ENCODE data around the gene SFXN2.
"Not testable (repeated sequence)": the region's sequence is repeated elsewhere in the genome, so short reads cannot be mapped to it uniquely, and the experiment has no call there.

SFXN2 gene

DNA sequence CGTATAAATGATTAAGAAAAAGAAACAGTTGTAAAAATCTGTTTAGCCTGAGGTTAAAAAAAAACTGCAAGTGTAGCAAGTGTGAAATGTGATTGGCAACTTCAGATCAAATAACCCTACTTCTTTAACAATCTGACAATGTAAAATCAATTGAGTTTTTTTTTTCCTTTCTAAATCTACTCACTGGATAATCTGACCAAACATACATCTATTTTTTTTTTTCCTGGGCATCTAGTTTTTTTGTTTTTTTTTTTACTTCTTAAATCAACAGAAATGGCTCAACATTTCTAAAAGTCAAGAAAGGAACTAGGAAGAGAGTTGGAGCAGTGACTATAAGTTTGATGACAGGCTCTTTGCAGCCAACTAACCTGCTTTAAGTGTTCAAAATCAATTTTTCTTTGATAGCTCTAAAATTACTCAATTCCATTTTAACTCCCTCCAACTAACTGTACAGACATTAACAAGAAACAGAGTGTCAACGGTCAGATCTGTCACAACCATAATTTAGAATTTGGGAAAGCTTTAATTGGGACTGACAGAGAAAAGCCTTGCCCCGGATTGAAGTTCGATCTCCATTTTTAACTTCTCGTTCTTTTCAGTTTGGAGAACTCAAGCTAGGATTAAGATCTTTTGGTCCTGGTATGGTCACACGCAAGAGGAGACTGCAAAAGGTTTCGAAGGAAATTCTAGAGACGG lies 1.4 kb upstream of the SFXN2 start:
- Histone ChIP-seq H3K27me3 (ENCODE audit: insufficient read depth, low read length) (no peaks in the 10 kb centered on the region), H3K9ac (ENCODE audit: low read depth, low read length) (peak overlapping the region; percentile 93), H3K4me3 (ENCODE audit: low read length) (peak overlapping the region; percentile 96), H3K9me3 (ENCODE audit: insufficient read depth, low read depth, low read length) (no peaks in the 10 kb centered on the region), H3K36me3 (ENCODE audit: insufficient read depth, low read depth, low read length) (peaks cover 16% of the 10 kb centered on the region), H3K27ac (ENCODE audit: low read length) (peak overlapping the region; percentile 93), H3K4me1 (ENCODE audit: insufficient read depth, low read length) (peaks cover 19% of the 10 kb centered on the region)

DNA sequence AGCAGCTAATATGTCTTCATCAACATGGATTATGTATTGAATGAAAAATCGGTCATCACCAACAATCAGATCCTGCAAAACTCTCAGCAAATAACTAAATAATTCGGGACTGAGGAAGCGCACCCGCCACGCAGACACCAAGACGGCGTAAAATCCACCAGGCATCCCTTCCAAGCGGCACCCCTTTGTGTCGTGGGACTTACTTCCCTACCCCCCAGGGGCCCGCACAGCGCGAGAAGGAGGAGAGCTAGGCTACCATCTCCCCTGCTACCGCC lies 960 bp upstream of the SFXN2 start:
- no peaks in the 10 kb centered on the region for H3K9me3 ChIP-seq (ENCODE audit: insufficient read depth, low read depth, low read length)
- peaks cover 21% of the 10 kb centered on the region for H3K36me3 ChIP-seq (ENCODE audit: insufficient read depth, low read depth, low read length)
- peaks cover 23% of the 10 kb centered on the region for H3K4me1 ChIP-seq (ENCODE audit: insufficient read depth, low read length)
- peak overlapping the region; percentile 93 for H3K27ac ChIP-seq (ENCODE audit: low read length)
- no peaks in the 10 kb centered on the region for H3K27me3 ChIP-seq (ENCODE audit: insufficient read depth, low read length)
- H3K9ac ChIP-seq (ENCODE audit: low read depth, low read length): peak overlapping the region; percentile 93
- peak overlapping the region; percentile 96 for H3K4me3 ChIP-seq (ENCODE audit: low read length)

DNA sequence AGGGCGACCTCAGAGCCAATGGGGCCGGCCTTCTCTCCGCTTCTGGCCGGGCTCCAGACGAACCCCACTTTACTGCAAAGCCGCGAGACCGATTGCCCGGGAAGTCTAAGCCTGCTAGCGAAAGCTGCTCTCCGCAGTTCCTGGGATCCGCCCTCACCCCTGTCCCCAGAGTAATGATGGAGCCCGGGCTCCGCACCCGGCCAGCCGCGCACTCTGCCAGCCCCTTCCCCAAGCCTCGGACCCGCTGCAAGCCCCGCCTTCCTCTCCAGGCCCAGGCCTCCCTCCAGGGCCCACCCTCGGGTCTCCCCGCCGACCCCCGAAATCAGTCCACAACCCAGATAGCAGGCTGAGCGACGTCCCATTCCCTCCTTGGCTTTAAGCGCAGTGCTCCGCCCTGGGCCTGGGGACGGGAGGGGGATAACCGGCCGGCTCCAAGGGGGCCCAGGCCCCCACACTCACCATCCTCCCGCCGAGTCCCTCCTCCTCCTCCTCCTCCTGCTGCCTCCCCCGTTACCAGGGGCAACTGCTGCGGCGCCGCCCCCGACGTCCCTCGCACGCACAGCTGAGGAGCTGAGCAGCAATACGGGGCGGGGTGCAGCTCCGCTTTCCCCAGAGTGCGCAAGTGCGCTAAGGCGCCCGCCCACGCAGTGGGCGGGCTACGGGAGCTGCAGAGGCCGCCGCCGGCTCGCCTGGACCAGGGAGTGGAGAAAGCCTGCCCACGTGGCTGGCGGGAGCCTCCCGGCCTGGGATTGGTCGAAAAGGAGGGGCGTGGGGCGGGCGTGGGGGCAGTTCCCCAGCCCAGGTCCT lies 419 bp upstream of the SFXN2 start, which contains the start of gene ARL3:
ARL3 (minus strand) TSS at position 584 of the 807 bp plus-strand sequence; CDS start at position 462, 122 bp downstream.
- peak within 1 kb of the TSS; percentile 96 for H3K4me3 ChIP-seq (ENCODE audit: low read length)
- no peaks in the 10 kb centered on the region for H3K27me3 ChIP-seq (ENCODE audit: insufficient read depth, low read length)
- H3K27ac ChIP-seq (ENCODE audit: low read length): peak within 1 kb of the TSS; percentile 93
- peak within 1 kb of the TSS; percentile 93 for H3K9ac ChIP-seq (ENCODE audit: low read depth, low read length)
- H3K36me3 ChIP-seq (ENCODE audit: insufficient read depth, low read depth, low read length): peaks cover 23% of the 10 kb centered on the region
- H3K4me1 ChIP-seq (ENCODE audit: insufficient read depth, low read length): peaks cover 24% of the 10 kb centered on the region
- no peaks in the 10 kb centered on the region for H3K9me3 ChIP-seq (ENCODE audit: insufficient read depth, low read depth, low read length)

DNA sequence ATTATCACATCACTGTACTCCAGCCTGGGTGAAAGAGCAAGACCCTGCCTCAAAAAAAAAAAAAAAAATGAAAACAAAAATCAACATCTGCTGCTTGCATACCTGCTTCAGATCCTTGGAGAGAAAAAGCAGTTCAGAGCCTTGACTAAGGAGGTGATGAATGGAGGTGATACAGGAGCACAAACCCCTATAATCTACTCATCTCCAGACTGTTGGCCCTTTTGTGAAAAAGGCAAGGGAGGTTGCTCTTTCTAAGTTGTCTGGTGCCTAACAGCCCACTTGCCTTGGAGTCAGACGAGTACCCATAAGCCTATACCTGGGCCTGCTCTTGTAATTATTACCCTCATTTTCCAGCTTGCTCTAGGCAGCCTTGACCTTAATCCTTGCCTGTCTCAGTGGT lies 1.4 kb downstream of the SFXN2 start:
- H3K9ac ChIP-seq (ENCODE audit: low read depth, low read length): peak overlapping the region; percentile 92

DNA sequence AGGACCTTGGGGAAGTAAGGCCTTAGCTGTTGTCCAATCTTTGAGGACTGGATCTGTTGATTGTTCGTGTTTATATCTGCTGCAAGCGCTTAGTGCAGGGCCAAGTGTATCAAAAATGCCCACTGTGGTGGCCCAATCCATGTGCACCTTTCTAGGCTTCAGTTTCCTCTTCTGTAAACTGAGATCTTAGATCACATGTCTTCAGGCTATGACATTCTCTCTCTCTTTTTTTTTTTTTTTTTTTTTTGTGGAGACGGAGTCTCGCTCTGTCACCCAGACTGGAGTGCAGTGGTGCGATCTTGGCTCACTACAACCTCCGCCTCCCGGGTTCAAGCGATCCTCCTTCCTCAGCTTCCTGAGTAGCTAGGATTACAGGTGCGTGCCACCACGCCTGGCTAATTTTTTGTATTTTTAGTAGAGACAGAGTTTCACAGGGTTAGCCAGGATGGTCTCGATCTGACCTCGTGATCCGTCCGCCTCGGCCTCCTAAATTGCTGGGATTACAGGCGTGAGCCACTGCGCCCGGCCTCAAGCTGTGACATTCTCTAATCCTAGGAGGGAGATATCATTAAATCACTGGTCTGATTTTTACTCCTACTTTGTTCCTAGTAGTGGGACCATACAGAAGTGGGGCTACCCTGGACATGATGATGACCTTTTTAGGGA lies 2.6 kb downstream of the SFXN2 start:
- not testable (repeated sequence) for H3K27me3 ChIP-seq (ENCODE audit: insufficient read depth, low read length); H3K4me3 ChIP-seq (ENCODE audit: low read length); H3K27ac ChIP-seq (ENCODE audit: low read length); H3K9me3 ChIP-seq (ENCODE audit: insufficient read depth, low read depth, low read length); H3K9ac ChIP-seq (ENCODE audit: low read depth, low read length)
- peaks cover 34% of the 10 kb centered on the region for H3K36me3 ChIP-seq (ENCODE audit: insufficient read depth, low read depth, low read length)
- peaks cover 24% of the 10 kb centered on the region for H3K4me1 ChIP-seq (ENCODE audit: insufficient read depth, low read length)

More for the DNA sequence above, 1.4 kb downstream of the SFXN2 start:
- H3K36me3 ChIP-seq (ENCODE audit: insufficient read depth, low read depth, low read length): peaks cover 30% of the 10 kb centered on the region
- no peak overlapping the region for H3K27ac ChIP-seq (ENCODE audit: low read length)
- H3K4me3 ChIP-seq (ENCODE audit: low read length): peak overlapping the region; percentile 87
- no peaks in the 10 kb centered on the region for H3K9me3 ChIP-seq (ENCODE audit: insufficient read depth, low read depth, low read length)
- peaks cover 24% of the 10 kb centered on the region for H3K4me1 ChIP-seq (ENCODE audit: insufficient read depth, low read length)
- no peaks in the 10 kb centered on the region for H3K27me3 ChIP-seq (ENCODE audit: insufficient read depth, low read length)

DNA sequence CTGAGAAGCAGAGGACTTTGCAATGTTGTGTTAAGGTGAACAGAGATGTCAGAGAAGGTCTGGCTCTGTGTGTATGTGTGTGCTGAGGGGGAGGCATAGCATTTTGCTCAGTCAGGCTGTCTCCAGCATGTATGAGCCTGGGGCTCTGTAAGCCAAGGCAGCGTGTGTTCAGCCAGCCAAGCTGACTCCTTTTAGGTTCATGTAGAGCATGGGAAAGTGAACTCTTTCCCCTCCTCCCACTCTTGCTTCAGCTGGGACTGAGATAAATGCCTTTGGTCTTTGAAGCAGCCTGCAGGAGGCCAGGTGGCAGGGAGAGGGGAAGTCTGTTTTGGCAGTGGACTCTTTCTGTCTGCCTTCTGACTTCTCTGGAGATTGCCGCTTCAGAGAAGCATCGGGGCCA lies 3.8 kb downstream of the SFXN2 start:
- Histone ChIP-seq H3K27ac (ENCODE audit: low read length) (no peak overlapping the region), H3K4me3 (ENCODE audit: low read length) (peak overlapping the region; percentile 40), H3K27me3 (ENCODE audit: insufficient read depth, low read length) (no peaks in the 10 kb centered on the region)

DNA sequence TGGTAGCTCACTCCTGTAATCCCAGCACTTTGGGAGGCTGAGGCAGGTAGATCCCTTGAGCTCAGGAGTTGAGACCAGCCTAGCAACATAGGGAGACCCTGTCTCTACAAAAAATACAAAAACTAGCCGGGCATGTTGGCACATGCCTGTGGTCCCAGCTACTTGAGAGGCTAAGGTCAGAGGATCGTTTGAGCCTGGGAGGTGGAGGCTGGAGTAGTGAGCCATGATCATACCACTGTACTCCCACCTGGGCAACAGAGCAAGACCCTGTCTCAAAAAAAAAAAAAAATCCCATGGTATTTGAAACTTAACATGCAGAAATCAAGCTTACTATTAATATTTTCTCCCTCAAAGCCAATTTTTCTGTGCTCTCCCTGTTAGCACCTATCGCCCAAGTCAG lies 5.9 kb downstream of the SFXN2 start:
- H3K9ac ChIP-seq (ENCODE audit: low read depth, low read length): no peak overlapping the region
- peaks cover 55% of the 10 kb centered on the region for H3K36me3 ChIP-seq (ENCODE audit: insufficient read depth, low read depth, low read length)
- peaks cover 20% of the 10 kb centered on the region for H3K4me1 ChIP-seq (ENCODE audit: insufficient read depth, low read length)
- no peaks in the 10 kb centered on the region for H3K27me3 ChIP-seq (ENCODE audit: insufficient read depth, low read length)
- H3K9me3 ChIP-seq (ENCODE audit: insufficient read depth, low read depth, low read length): no peaks in the 10 kb centered on the region
- H3K27ac ChIP-seq (ENCODE audit: low read length): no peak overlapping the region
- no peak overlapping the region for H3K4me3 ChIP-seq (ENCODE audit: low read length)

More for the DNA sequence above, 3.8 kb downstream of the SFXN2 start:
- Histone ChIP-seq H3K9ac (ENCODE audit: low read depth, low read length) (peak overlapping the region; percentile 46; the same call in 1 of the 2 replicates), H3K9me3 (ENCODE audit: insufficient read depth, low read depth, low read length) (no peaks in the 10 kb centered on the region), H3K4me1 (ENCODE audit: insufficient read depth, low read length) (peaks cover 20% of the 10 kb centered on the region), H3K36me3 (ENCODE audit: insufficient read depth, low read depth, low read length) (peaks cover 37% of the 10 kb centered on the region)

DNA sequence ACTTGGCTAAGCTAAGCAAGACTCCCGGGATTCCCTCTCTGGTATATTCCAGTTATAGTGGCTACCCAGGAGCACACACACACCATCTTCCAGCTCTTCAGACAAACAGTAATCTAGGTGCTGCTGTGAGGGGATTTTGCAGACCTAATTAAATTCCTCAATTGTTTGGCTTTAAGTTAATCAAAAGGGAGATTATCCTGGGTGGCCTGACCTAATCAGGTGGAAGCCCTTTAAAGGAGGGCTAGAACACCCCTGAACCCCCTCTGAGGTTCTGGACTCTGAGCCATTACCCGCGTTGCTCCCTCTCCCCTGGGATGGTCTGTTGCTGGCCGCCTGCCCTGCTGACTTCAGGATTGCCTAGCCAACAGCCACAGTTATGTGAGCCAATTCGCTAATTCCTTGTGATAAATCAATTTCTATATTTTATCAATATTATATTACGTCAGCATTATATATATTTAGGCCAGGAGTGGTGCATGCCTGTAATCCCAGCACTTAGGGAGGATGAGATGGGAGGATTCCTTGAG lies 6.4 kb downstream of the SFXN2 start:
- H3K27ac ChIP-seq (ENCODE audit: low read length): no peak overlapping the region
- H3K27me3 ChIP-seq (ENCODE audit: insufficient read depth, low read length): no peaks in the 10 kb centered on the region
- H3K9ac ChIP-seq (ENCODE audit: low read depth, low read length): no peak overlapping the region
- no peaks in the 10 kb centered on the region for H3K9me3 ChIP-seq (ENCODE audit: insufficient read depth, low read depth, low read length)
- H3K4me1 ChIP-seq (ENCODE audit: insufficient read depth, low read length): peaks cover 15% of the 10 kb centered on the region
- H3K36me3 ChIP-seq (ENCODE audit: insufficient read depth, low read depth, low read length): peaks cover 56% of the 10 kb centered on the region
- no peak overlapping the region for H3K4me3 ChIP-seq (ENCODE audit: low read length)

DNA sequence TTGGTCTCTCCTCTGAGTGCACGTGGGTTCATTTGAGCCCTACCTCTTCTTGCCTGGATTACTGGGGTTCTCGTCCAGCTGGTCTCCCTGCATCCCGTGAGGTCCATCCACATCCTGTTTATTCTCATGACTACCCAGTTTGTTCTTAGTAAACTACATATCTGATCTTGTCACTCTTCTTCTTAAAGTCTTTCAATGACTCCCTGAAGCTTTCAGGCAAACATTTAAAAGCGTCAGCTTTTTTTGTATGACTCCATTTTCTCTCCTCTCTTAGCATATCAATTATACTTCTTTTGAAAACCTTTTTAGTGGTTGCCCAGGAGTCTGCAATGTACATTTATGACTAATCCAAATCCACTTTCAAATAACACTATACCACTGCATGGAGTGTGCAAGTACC lies 7.5 kb downstream of the SFXN2 start:
- no peak overlapping the region for H3K9ac ChIP-seq (ENCODE audit: low read depth, low read length)
- H3K9me3 ChIP-seq (ENCODE audit: insufficient read depth, low read depth, low read length): no peaks in the 10 kb centered on the region
- peaks cover 57% of the 10 kb centered on the region for H3K36me3 ChIP-seq (ENCODE audit: insufficient read depth, low read depth, low read length)
- no peak overlapping the region for H3K27ac ChIP-seq (ENCODE audit: low read length)
- H3K4me1 ChIP-seq (ENCODE audit: insufficient read depth, low read length): peaks cover 10% of the 10 kb centered on the region
- H3K4me3 ChIP-seq (ENCODE audit: low read length): no peak overlapping the region
- H3K27me3 ChIP-seq (ENCODE audit: insufficient read depth, low read length): no peaks in the 10 kb centered on the region

DNA sequence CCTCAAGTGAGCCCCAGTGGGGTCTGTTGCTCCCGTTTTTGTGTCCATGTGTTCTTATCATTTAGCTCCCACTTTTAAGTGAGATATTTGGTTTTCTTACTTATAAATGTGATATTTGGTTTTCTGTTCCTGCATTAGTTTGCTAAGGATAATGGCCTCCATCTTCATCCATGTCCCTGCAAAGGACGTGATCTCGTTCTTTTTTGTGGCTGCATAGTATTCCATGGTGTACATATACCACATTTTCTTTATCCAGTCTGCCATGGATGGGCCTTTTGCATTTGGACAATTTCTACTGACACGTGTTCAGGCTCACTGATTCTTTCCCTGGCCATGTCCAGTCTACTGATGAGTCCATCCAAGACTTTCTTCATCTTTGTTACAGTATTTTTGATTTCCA lies 9.6 kb downstream of the SFXN2 start:
- peaks cover 59% of the 10 kb centered on the region for H3K36me3 ChIP-seq (ENCODE audit: insufficient read depth, low read depth, low read length)
- H3K4me1 ChIP-seq (ENCODE audit: insufficient read depth, low read length): no peaks in the 10 kb centered on the region
- no peak overlapping the region for H3K4me3 ChIP-seq (ENCODE audit: low read length)
- no peaks in the 10 kb centered on the region for H3K9me3 ChIP-seq (ENCODE audit: insufficient read depth, low read depth, low read length)
- no peak overlapping the region for H3K27ac ChIP-seq (ENCODE audit: low read length)
- H3K9ac ChIP-seq (ENCODE audit: low read depth, low read length): no peak overlapping the region
- no peaks in the 10 kb centered on the region for H3K27me3 ChIP-seq (ENCODE audit: insufficient read depth, low read length)

DNA sequence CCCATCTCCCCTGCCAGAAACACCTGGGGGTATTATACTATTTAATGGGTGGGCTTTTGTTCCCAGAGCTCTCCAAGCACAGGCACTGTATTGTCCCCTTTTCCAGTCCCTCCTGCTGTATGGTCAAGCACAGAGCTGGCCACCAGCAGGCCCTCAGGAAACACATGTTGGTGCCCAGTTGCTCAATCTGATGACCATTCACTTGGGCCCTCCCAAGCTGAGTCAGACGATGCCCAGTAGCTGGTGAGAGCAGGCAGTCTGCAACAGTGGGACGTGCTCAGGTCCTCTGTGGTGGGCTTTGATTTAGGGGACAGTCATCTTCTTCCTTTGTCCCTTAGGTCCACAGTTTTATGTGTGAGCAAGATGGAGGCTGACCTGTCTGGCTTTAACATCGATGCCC lies 11.8 kb downstream of the SFXN2 start:
- H3K4me1 ChIP-seq (ENCODE audit: insufficient read depth, low read length): no peaks in the 10 kb centered on the region
- H3K27ac ChIP-seq (ENCODE audit: low read length): no peak overlapping the region
- no peaks in the 10 kb centered on the region for H3K9me3 ChIP-seq (ENCODE audit: insufficient read depth, low read depth, low read length)
- no peak overlapping the region for H3K9ac ChIP-seq (ENCODE audit: low read depth, low read length)
- H3K27me3 ChIP-seq (ENCODE audit: insufficient read depth, low read length): no peaks in the 10 kb centered on the region
- no peak overlapping the region for H3K4me3 ChIP-seq (ENCODE audit: low read length)
- H3K36me3 ChIP-seq (ENCODE audit: insufficient read depth, low read depth, low read length): peaks cover 72% of the 10 kb centered on the region

Data from iPS-20b (cell line).